MM.1S (cell line): ENCODE data around the gene PLPP6.

Source experiments
- EZH2 ChIP-seq: fragments of 300-600 bp; sonication (generic); optimal IDR thresholded peaks from 2 replicates; pipeline ENCODE3; 2017; ENCODE audit warnings: low read depth, mild to moderate bottlenecking, antibody characterized with exemption, low read length, mixed read lengths
- EZH2phosphoT487 ChIP-seq: fragments of 300-600 bp; sonication (generic); IDR thresholded peaks from 2 replicates; pipeline ENCODE4 v1.6.1; 2018; ENCODE audit warnings: antibody characterized with exemption, low read length
- TF ChIP-seq, protein P1 (sequence below): fragments of 300-600 bp; sonication (generic); IDR thresholded peaks from 2 replicates; pipeline ENCODE4 v1.5.1; 2016; ENCODE audit warnings: antibody characterized with exemption, low read length, mixed read lengths

DNA sequence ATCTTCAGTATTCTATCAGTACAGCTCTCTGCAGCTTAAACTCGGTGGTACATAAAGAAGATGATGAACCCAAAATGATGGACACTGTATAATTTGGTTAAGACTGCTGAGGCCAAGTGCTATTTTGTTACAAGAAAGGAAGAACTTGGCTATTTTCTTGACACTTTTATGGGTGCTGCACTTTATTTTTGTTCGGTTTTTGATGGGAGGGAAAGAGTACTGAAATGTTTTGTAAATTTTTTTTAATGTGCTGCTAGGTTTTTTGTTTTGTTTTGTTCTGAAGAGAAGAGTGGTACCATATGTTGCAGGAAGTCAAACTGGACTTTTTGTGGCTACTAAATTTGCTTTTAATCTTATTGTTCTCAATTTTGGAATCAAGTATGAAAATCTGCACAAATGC lies 43.9 kb downstream of the PLPP6 start:
- TF ChIP-seq, protein P1, sequence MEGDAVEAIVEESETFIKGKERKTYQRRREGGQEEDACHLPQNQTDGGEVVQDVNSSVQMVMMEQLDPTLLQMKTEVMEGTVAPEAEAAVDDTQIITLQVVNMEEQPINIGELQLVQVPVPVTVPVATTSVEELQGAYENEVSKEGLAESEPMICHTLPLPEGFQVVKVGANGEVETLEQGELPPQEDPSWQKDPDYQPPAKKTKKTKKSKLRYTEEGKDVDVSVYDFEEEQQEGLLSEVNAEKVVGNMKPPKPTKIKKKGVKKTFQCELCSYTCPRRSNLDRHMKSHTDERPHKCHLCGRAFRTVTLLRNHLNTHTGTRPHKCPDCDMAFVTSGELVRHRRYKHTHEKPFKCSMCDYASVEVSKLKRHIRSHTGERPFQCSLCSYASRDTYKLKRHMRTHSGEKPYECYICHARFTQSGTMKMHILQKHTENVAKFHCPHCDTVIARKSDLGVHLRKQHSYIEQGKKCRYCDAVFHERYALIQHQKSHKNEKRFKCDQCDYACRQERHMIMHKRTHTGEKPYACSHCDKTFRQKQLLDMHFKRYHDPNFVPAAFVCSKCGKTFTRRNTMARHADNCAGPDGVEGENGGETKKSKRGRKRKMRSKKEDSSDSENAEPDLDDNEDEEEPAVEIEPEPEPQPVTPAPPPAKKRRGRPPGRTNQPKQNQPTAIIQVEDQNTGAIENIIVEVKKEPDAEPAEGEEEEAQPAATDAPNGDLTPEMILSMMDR, result no peak
- TF ChIP-seq EZH2, result no peak
- TF ChIP-seq EZH2phosphoT487, result no peak
